T-cell (primary cell): ENCODE results near the gene KIAA1217. TPM values are rescaled to one million over a fixed set of nuclear protein-coding genes. Genes with fewer than 3 reads are reported as not detected.

Experiments used
- ATAC-seq, 4 experiments: fragments of 200-7000 bp in 3 of 4; fragments of 150-1000 bp in 1 of 4; cut with Tn5 transposase; replicated peaks in 1 of 4; 1 replicate in 3 of 4; 2 replicates in 1 of 4; pipeline ENCODE4 v1.10.0; 2021; ENCODE audit warnings: moderate library complexity in 3 of 4, mild to moderate bottlenecking in 2 of 4, moderate number of reproducible peaks in 1 of 4
- CTCF ChIA-PET, 2 donors: fragments of 300-600 bp; sonication (Branson Sonifier 250); formaldehyde crosslinking; loops; one replicate each; lab custom pipeline; 2022; ENCODE audit warnings: antibody characterized with exemption in 2 of 2; lab: Charles Lee
- POLR2A ChIA-PET, 2 donors: fragments of 300-600 bp; sonication (Branson Sonifier 250); formaldehyde crosslinking; loops; one replicate each; lab custom pipeline; 2022; ENCODE audit warnings: antibody characterized with exemption in 2 of 2; lab: Charles Lee
- DNase-seq, 35 experiments: peaks; one replicate each; pipeline versions ENCODE4 v3.0.0 to v3.0.0-alpha.2; 2013 to 2023
- H3K27ac ChIP-seq: one replicate; pipeline ENCODE4 v1.5.1; 2013; ENCODE audit warnings: low read length
- H3K27me3 ChIP-seq, 2 experiments: replicated peaks in 1 of 2; 1 replicate in 1 of 2; 2 replicates in 1 of 2; pipeline versions ENCODE4 v1.6.1 to v1.7.0; 2013; ENCODE audit warnings: low read length in 1 of 2, mixed read lengths in 1 of 2; ENCODE audit not compliant: control insufficient read depth in 2 of 2, insufficient read depth in 2 of 2; ENCODE audit errors: extremely low read depth in 1 of 2
- H3K36me3 ChIP-seq, 2 donors: 1 replicate in 1 of 2; 2 replicates in 1 of 2; pipeline versions ENCODE4 v1.6.1 to v1.7.0; 2013; ENCODE audit warnings: low read length in 1 of 2; ENCODE audit not compliant: control insufficient read depth in 2 of 2, insufficient read depth in 1 of 2; ENCODE audit errors: extremely low read depth in 1 of 2
- H3K4me1 ChIP-seq, 2 experiments: 1 replicate in 1 of 2; 2 replicates in 1 of 2; pipeline versions ENCODE4 v1.6.1 to v1.7.0; 2013; ENCODE audit warnings: low read length in 2 of 2, mixed read lengths in 1 of 2; ENCODE audit not compliant: insufficient read depth in 2 of 2, control insufficient read depth in 1 of 2; ENCODE audit errors: extremely low read depth in 1 of 2
- H3K4me3 ChIP-seq, 2 donors: 1 replicate in 1 of 2; 2 replicates in 1 of 2; pipeline versions ENCODE4 v1.5.1 to v1.7.0; 2013; ENCODE audit warnings: mild to moderate bottlenecking in 2 of 2, low read length in 1 of 2, moderate library complexity in 1 of 2; ENCODE audit not compliant: control insufficient read depth in 1 of 2; ENCODE audit errors: extremely low read depth in 1 of 2
- H3K9me3 ChIP-seq: 2 replicates; pipeline ENCODE4 v1.7.0; 2013
- H3K27ac Mint-ChIP-seq, 2 donors: one replicate each; pipeline ENCODE4 v1.8.0; 2020 to 2021; ENCODE audit warnings: mild to moderate bottlenecking in 2 of 2, mixed read lengths in 2 of 2
- H3K27me3 Mint-ChIP-seq, 2 donors: one replicate each; pipeline ENCODE4 v1.8.0; 2021 to 2022; ENCODE audit warnings: mixed read lengths in 2 of 2
- H3K36me3 Mint-ChIP-seq: one replicate; pipeline ENCODE4 v1.8.0; 2021; ENCODE audit warnings: mixed read lengths
- H3K4me1 Mint-ChIP-seq, 3 donors: one replicate each; pipeline ENCODE4 v1.8.0; 2020 to 2022; ENCODE audit warnings: mixed read lengths in 3 of 3, mild to moderate bottlenecking in 1 of 3
- H3K4me3 Mint-ChIP-seq, 3 donors: one replicate each; pipeline ENCODE4 v1.8.0; 2020 to 2022; ENCODE audit warnings: mild to moderate bottlenecking in 3 of 3, mixed read lengths in 3 of 3, moderate library complexity in 3 of 3
- H3K9me3 Mint-ChIP-seq, 3 donors: one replicate each; pipeline ENCODE4 v1.8.0; 2020 to 2022; ENCODE audit warnings: mixed read lengths in 3 of 3
- WGBS: methylation state at CpG from one replicate; pipeline ENCODE4 v1.1.5; 2013; ENCODE audit warnings: missing lambda C conversion rate; ENCODE audit not compliant: insufficient coverage; 5-methylcytosine and 5-hydroxymethylcytosine counted together
- total RNA-seq, 35 experiments: library from RNA in 6 of 35; stranded (reverse) in 6 of 35; fragments of 120-200 nt in 1 of 35; gene quantifications; one replicate each; pipeline versions ENCODE4 v1.2.1 to v1.2.4 and lab custom pipeline; 2013 to 2026

The KIAA1217 gene
- total RNA-seq, 5 donors from 2014 or later (not counting 1 experiment from before 2014, with no cell fraction given): 0.12 to 1.2 (median 0.66) TPM; not detected in 1

- Histone ChIP-seq H3K27me3 (peaks cover 0 to 7% of the 10 kb centered on the region in 2 experiments), H3K9me3 (no peaks in the 10 kb centered on the region), H3K27ac (no peak overlapping the region), H3K36me3 (no peaks in the 10 kb centered on the region), H3K4me1 (peaks cover 0 to 12% of the 10 kb centered on the region in 2 experiments), H3K4me3 (peak overlapping the region; percentile 10 to 25)
- Mint-ChIP-seq H3K36me3 (no peaks in the 10 kb centered on the region), H3K9me3 (no peaks in the 10 kb centered on the region), H3K4me3 (peak overlapping the region; percentile 62 to 76 (median 69)), H3K4me1 (peaks cover 12 to 14% (median 13%) of the 10 kb centered on the region in 3 donors), H3K27ac (no peak overlapping the region), H3K27me3 (peaks cover 2 to 3% of the 10 kb centered on the region in 2 donors)
- ChIA-PET CTCF (interaction anchor here (0.5 to 1.9 kb wide), 2 partner anchors 102 kb away, joined by 3 to 6 read pairs; no protein-coding TSS in a partner anchor), POLR2A (interaction anchor here (0.5 to 0.7 kb wide), 2 partner anchors 103 to 1481 kb away, joined by 3 to 5 read pairs; no protein-coding TSS in a partner anchor)
- peak; percentile 46 to 95 (median 61) for ATAC-seq
- 20% methylated on average over 8 of the region's 14 CpGs for WGBS
- peak in 33 of 35 experiments; percentile 3 to 72 (median 48) for DNase-seq
These were observed 311.0 kb downstream of the KIAA1217 start for GRCh38 chr10:24519950-24520349.

GRCh38 chr10:24524314-24524713, 315.4 kb downstream of the KIAA1217 start:
- Histone ChIP-seq H3K4me3 (no peak overlapping the region), H3K36me3 (no peaks in the 10 kb centered on the region), H3K9me3 (no peaks in the 10 kb centered on the region), H3K27ac (no peak overlapping the region), H3K27me3 (peaks cover 0 to 7% of the 10 kb centered on the region in 2 experiments), H3K4me1 (peaks cover 0 to 6% of the 10 kb centered on the region in 2 experiments)
- no peak overlapping the region for H3K4me3 Mint-ChIP-seq
- POLR2A ChIA-PET: no interaction called here
- WGBS: 91% methylated on average over 17 of the region's 17 CpGs
- H3K4me1 Mint-ChIP-seq: peaks cover 8 to 9% (median 8%) of the 10 kb centered on the region in 3 donors
- no peak overlapping the region for H3K27ac Mint-ChIP-seq
- peaks cover 2 to 6% of the 10 kb centered on the region in 2 donors for H3K27me3 Mint-ChIP-seq
- H3K9me3 Mint-ChIP-seq: no peaks in the 10 kb centered on the region
- DNase-seq (no peak), ATAC-seq (no peak)
- CTCF ChIA-PET: no interaction called here
- H3K36me3 Mint-ChIP-seq: no peaks in the 10 kb centered on the region

GRCh38 chr10:24526085-24526649, 317.2 kb downstream of the KIAA1217 start:
- H3K4me1 ChIP-seq: no peaks in the 10 kb centered on the region
- Mint-ChIP-seq H3K4me3 (no peak overlapping the region), H3K36me3 (no peaks in the 10 kb centered on the region), H3K9me3 (no peaks in the 10 kb centered on the region), H3K4me1 (no peaks in the 10 kb centered on the region), H3K27ac (no peak overlapping the region), H3K27me3 (peaks cover 0 to 3% of the 10 kb centered on the region in 2 donors)
- no peaks in the 10 kb centered on the region for H3K9me3 ChIP-seq
- H3K27me3 ChIP-seq: peaks cover 0 to 10% of the 10 kb centered on the region in 2 experiments
- DNase-seq (no peak), ATAC-seq (no peak)
- H3K27ac ChIP-seq: no peak overlapping the region
- H3K36me3 ChIP-seq: no peaks in the 10 kb centered on the region
- ChIA-PET POLR2A (no interaction called here), CTCF (no interaction called here)
- no peak overlapping the region for H3K4me3 ChIP-seq
- 97% methylated on average over 5 of the region's 13 CpGs for WGBS

- ChIA-PET POLR2A (no interaction called here), CTCF (interaction anchor here in 1 of 2 donors (0.5 to 1.0 kb wide), 2 partner anchors 11 to 581 kb away, joined by 3 to 4 read pairs; no protein-coding TSS in a partner anchor)
- Mint-ChIP-seq H3K4me3 (no peak overlapping the region), H3K4me1 (no peaks in the 10 kb centered on the region), H3K27ac (no peak overlapping the region), H3K36me3 (no peaks in the 10 kb centered on the region), H3K9me3 (peaks cover 0 to 4% (median 0%) of the 10 kb centered on the region in 3 donors), H3K27me3 (peaks cover 0 to 3% of the 10 kb centered on the region in 2 donors)
- DNase-seq (no peak), ATAC-seq (no peak)
- WGBS: 79% methylated on average over 6 of the region's 6 CpGs
- Histone ChIP-seq H3K27me3 (peaks cover 0 to 6% of the 10 kb centered on the region in 2 experiments), H3K4me3 (no peak overlapping the region), H3K9me3 (no peaks in the 10 kb centered on the region), H3K36me3 (no peaks in the 10 kb centered on the region), H3K27ac (no peak overlapping the region), H3K4me1 (no peaks in the 10 kb centered on the region)
These were observed 320.0 kb downstream of the KIAA1217 start for GRCh38 chr10:24528946-24529345.

GRCh38 chr10:24531439-24531838, 322.5 kb downstream of the KIAA1217 start:
- no peaks in the 10 kb centered on the region for H3K4me1 ChIP-seq
- ChIA-PET CTCF (no interaction called here), POLR2A (no interaction called here)
- DNase-seq (no peak), ATAC-seq (no peak)
- H3K27me3 ChIP-seq: peaks cover 0 to 6% of the 10 kb centered on the region in 2 experiments
- Mint-ChIP-seq H3K36me3 (no peaks in the 10 kb centered on the region), H3K27ac (no peak overlapping the region), H3K27me3 (no peaks in the 10 kb centered on the region), H3K9me3 (peaks cover 0 to 4% (median 0%) of the 10 kb centered on the region in 3 donors), H3K4me1 (no peaks in the 10 kb centered on the region), H3K4me3 (no peak overlapping the region)
- no peaks in the 10 kb centered on the region for H3K9me3 ChIP-seq
- no peaks in the 10 kb centered on the region for H3K36me3 ChIP-seq
- no CpG with 5 or more reads among the region's 2 CpGs for WGBS
- no peak overlapping the region for H3K4me3 ChIP-seq
- H3K27ac ChIP-seq: no peak overlapping the region

GRCh38 chr10:24533981-24534380, 325.0 kb downstream of the KIAA1217 start:
- H3K9me3 ChIP-seq: no peaks in the 10 kb centered on the region
- H3K4me3 Mint-ChIP-seq: no peak overlapping the region
- CTCF ChIA-PET: interaction anchor here in 1 of 2 donors (0.5 kb wide), 1 partner anchor 63 kb away, joined by 3 read pairs; no protein-coding TSS in a partner anchor
- no peak for DNase-seq
- no peak overlapping the region for H3K27ac Mint-ChIP-seq
- POLR2A ChIA-PET: no interaction called here
- no peaks in the 10 kb centered on the region for H3K4me1 Mint-ChIP-seq
- H3K27ac ChIP-seq: no peak overlapping the region
- WGBS: no CpG with 5 or more reads among the region's 4 CpGs
- no peak for ATAC-seq
- H3K9me3 Mint-ChIP-seq: peaks cover 0 to 4% (median 0%) of the 10 kb centered on the region in 3 donors
- H3K27me3 ChIP-seq: peaks cover 0 to 6% of the 10 kb centered on the region in 2 experiments
- no peaks in the 10 kb centered on the region for H3K4me1 ChIP-seq
- no peaks in the 10 kb centered on the region for H3K36me3 ChIP-seq
- H3K4me3 ChIP-seq: no peak overlapping the region
- no peaks in the 10 kb centered on the region for H3K27me3 Mint-ChIP-seq
- no peaks in the 10 kb centered on the region for H3K36me3 Mint-ChIP-seq
